ENCODE results near the gene OGFRL1.
A peak's percentile ranks its signal among the peaks of the same experiment; 100 is the strongest.

OGFRL1 gene

GRCh38 chr6:71321314-71321713, 32.7 kb downstream of the OGFRL1 start:
- H3K4me1 ChIP-seq (ENCODE audit: control insufficient read depth in 1 of 2, insufficient read depth in 1 of 2, low read depth in 1 of 2, low read length in 1 of 2): no peaks in the 10 kb centered on the region
- no peaks in the 10 kb centered on the region for H3K9me3 ChIP-seq
- TF ChIP-seq CTCF (IDR thresholded peaks at IDR 0.05): no peak
- no peak overlapping the region for H3K4me3 ChIP-seq (ENCODE audit: low read depth in 1 of 2, low read length in 1 of 2)
- no peaks in the 10 kb centered on the region for H3K27me3 ChIP-seq
- no peaks in the 10 kb centered on the region for H3K36me3 ChIP-seq
- no peak overlapping the region for H3K27ac ChIP-seq

DNA sequence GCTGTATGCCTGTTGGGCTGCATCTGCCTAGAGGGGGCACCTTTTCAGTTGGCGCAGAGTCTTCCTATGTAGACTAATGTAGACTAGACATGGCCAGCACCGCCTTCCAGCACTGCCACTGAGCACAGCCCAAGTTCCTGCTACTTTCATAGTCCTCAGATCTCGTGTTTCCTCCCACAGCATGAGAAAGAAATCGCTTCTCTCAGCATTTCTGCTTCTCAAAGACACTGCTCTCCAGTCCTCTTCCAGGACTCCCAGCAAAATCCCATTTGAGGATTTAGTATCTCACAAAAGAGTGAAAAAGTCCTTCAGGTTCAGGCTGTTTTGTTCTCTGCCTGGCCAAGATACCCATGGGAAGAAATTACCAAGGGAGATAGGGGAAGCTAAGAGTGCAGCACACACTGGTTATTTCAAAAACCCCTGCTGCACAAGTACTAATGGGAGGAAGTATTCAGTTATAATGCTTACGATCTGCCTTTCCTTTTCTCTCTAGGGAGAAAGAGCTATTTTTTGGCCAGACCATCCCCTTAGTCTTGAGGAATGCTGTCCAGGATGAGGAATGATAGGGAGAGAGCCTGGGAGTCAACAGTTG, 35.7 kb downstream of the OGFRL1 start:
- Histone ChIP-seq H3K4me3 (ENCODE audit: low read depth in 1 of 2, low read length in 1 of 2) (no peak overlapping the region), H3K36me3 (no peaks in the 10 kb centered on the region), H3K27ac (peak overlapping the region; percentile 40), H3K4me1 (ENCODE audit: control insufficient read depth in 1 of 2, insufficient read depth in 1 of 2, low read depth in 1 of 2, low read length in 1 of 2) (no peaks in the 10 kb centered on the region), H3K9me3 (no peaks in the 10 kb centered on the region), H3K27me3 (no peaks in the 10 kb centered on the region)
- no peak for TF ChIP-seq CTCF (IDR thresholded peaks at IDR 0.05)

- H3K27me3 ChIP-seq: no peaks in the 10 kb centered on the region
- H3K27ac ChIP-seq: no peak overlapping the region
- H3K9me3 ChIP-seq: no peaks in the 10 kb centered on the region
- H3K36me3 ChIP-seq: no peaks in the 10 kb centered on the region
- TF ChIP-seq CTCF (IDR thresholded peaks at IDR 0.05): no peak
- H3K4me1 ChIP-seq (ENCODE audit: control insufficient read depth in 1 of 2, insufficient read depth in 1 of 2, low read depth in 1 of 2, low read length in 1 of 2): no peaks in the 10 kb centered on the region
- no peak overlapping the region for H3K4me3 ChIP-seq (ENCODE audit: low read depth in 1 of 2, low read length in 1 of 2)
These were observed 38.0 kb downstream of the OGFRL1 start for GRCh38 chr6:71326611-71327010.

GRCh38 chr6:71330501-71330900, 41.9 kb downstream of the OGFRL1 start:
- no peak for TF ChIP-seq CTCF (IDR thresholded peaks at IDR 0.05)

GRCh38 chr6:71332012-71332411, 43.4 kb downstream of the OGFRL1 start:
- H3K4me3 ChIP-seq (ENCODE audit: low read depth in 1 of 2, low read length in 1 of 2): no peak overlapping the region
- no peaks in the 10 kb centered on the region for H3K27me3 ChIP-seq
- no peak for TF ChIP-seq CTCF (IDR thresholded peaks at IDR 0.05)
- no peaks in the 10 kb centered on the region for H3K4me1 ChIP-seq (ENCODE audit: control insufficient read depth in 1 of 2, insufficient read depth in 1 of 2, low read depth in 1 of 2, low read length in 1 of 2)
- H3K9me3 ChIP-seq: no peaks in the 10 kb centered on the region
- no peaks in the 10 kb centered on the region for H3K36me3 ChIP-seq
- H3K27ac ChIP-seq: no peak overlapping the region

More at GRCh38 chr6:71330501-71330900, 41.9 kb downstream of the OGFRL1 start:
- Histone ChIP-seq H3K36me3 (no peaks in the 10 kb centered on the region), H3K4me1 (ENCODE audit: control insufficient read depth in 1 of 2, insufficient read depth in 1 of 2, low read depth in 1 of 2, low read length in 1 of 2) (no peaks in the 10 kb centered on the region), H3K4me3 (ENCODE audit: low read depth in 1 of 2, low read length in 1 of 2) (no peak overlapping the region), H3K9me3 (no peaks in the 10 kb centered on the region), H3K27ac (no peak overlapping the region), H3K27me3 (no peaks in the 10 kb centered on the region)

DNA sequence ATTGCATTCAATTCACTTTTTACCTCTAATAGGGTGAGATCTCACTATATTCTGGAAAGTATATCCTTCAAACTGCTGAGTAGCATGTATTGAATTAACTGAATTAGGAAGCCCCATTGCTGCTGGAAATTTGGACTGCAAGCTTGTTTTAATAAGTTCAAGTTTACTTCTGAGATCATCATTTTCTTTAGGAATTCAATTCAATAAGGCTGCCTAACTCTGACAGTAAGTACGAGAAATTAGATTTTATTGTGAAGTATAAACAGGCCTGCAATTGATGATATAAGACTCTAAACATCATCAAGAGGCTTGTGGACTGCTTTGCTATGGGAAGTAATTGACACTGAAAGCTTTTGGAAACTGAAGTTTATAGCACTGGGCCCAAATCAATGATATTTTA, 44.4 kb downstream of the OGFRL1 start:
- Histone ChIP-seq H3K36me3 (no peaks in the 10 kb centered on the region), H3K9me3 (no peaks in the 10 kb centered on the region), H3K4me3 (ENCODE audit: low read depth in 1 of 2, low read length in 1 of 2) (no peak overlapping the region), H3K27me3 (no peaks in the 10 kb centered on the region), H3K4me1 (ENCODE audit: control insufficient read depth in 1 of 2, insufficient read depth in 1 of 2, low read depth in 1 of 2, low read length in 1 of 2) (no peaks in the 10 kb centered on the region), H3K27ac (no peak overlapping the region)
- no peak for TF ChIP-seq CTCF (IDR thresholded peaks at IDR 0.05)
